ENCODE results near the gene SALL3.

Gene SALL3

GRCh38 chr18:79000997-79001396 is 21.4 kb downstream of the SALL3 start:
- H4K91ac ChIP-seq (ENCODE audit: low read length): no peak overlapping the region
- no peak overlapping the region for H3K23ac ChIP-seq (ENCODE audit: low read length in 2 of 2)
- no peak overlapping the region for H2AFZ ChIP-seq (ENCODE audit: low read depth, low read length)
- H2BK120ac ChIP-seq (ENCODE audit: low read depth, low read length): no peak overlapping the region
- peaks cover 2% of the 10 kb centered on the region for H3K4me1 ChIP-seq (ENCODE audit: control insufficient read depth, insufficient read depth, low read depth, low read length)
- no peaks in the 10 kb centered on the region for H3K27me3 ChIP-seq (ENCODE audit: control insufficient read depth in 1 of 2, insufficient read depth in 1 of 2, low read length in 2 of 2)
- H3K36me3 ChIP-seq (ENCODE audit: control insufficient read depth in 1 of 2, insufficient read depth in 2 of 2, low read depth in 1 of 2, low read length in 2 of 2): peaks cover 0 to 1% of the 10 kb centered on the region in 2 experiments
- no peak overlapping the region for H3K4me2 ChIP-seq (ENCODE audit: low read length, poor library complexity, severe bottlenecking)
- no peak overlapping the region for H3K4ac ChIP-seq (ENCODE audit: low read depth in 1 of 2, low read length in 2 of 2)
- no peak overlapping the region for H3K27ac ChIP-seq (ENCODE audit: low read length, poor library complexity, severe bottlenecking)
- H2BK12ac ChIP-seq (ENCODE audit: low read length in 2 of 2): no peak overlapping the region
- WGBS: 93% methylated on average over 13 of the region's 13 CpGs
- no peak overlapping the region for H2AK5ac ChIP-seq (ENCODE audit: low read length, severe bottlenecking)
- H2BK5ac ChIP-seq (ENCODE audit: low read depth, low read length, poor library complexity, severe bottlenecking): no peak overlapping the region
- no peak for DNase-seq
- no peaks in the 10 kb centered on the region for H3K79me1 ChIP-seq (replicated peaks; ENCODE audit: low read length, poor library complexity, severe bottlenecking)
- H3K14ac ChIP-seq (ENCODE audit: low read length in 2 of 2): no peak overlapping the region
- no peak overlapping the region for H2BK15ac ChIP-seq (ENCODE audit: low read depth, poor library complexity, severe bottlenecking)
- no peak overlapping the region for H3K9ac ChIP-seq (ENCODE audit: low read length)
- H3K4me3 ChIP-seq (ENCODE audit: insufficient read depth in 1 of 2, low read depth in 1 of 2, low read length in 2 of 2): no peak overlapping the region
- no peak overlapping the region for H4K8ac ChIP-seq (ENCODE audit: low read length)
- no peak overlapping the region for H3K18ac ChIP-seq (ENCODE audit: low read depth in 1 of 2, low read length in 2 of 2)
- H3K9me3 ChIP-seq (ENCODE audit: control insufficient read depth, low read length): no peaks in the 10 kb centered on the region

GRCh38 chr18:79005653-79006052 is 26.0 kb downstream of the SALL3 start:
- Histone ChIP-seq H3K4me2 (ENCODE audit: low read length, poor library complexity, severe bottlenecking) (no peak overlapping the region), H2BK5ac (ENCODE audit: low read depth, low read length, poor library complexity, severe bottlenecking) (no peak overlapping the region), H3K36me3 (ENCODE audit: control insufficient read depth in 1 of 2, insufficient read depth in 2 of 2, low read depth in 1 of 2, low read length in 2 of 2) (peaks cover 0 to 4% of the 10 kb centered on the region in 2 experiments), H4K8ac (ENCODE audit: low read length) (no peak overlapping the region), H3K9me3 (ENCODE audit: control insufficient read depth, low read length) (no peaks in the 10 kb centered on the region), H3K18ac (ENCODE audit: low read depth in 1 of 2, low read length in 2 of 2) (no peak overlapping the region), H2BK15ac (ENCODE audit: low read depth, poor library complexity, severe bottlenecking) (no peak overlapping the region), H3K27ac (ENCODE audit: low read length, poor library complexity, severe bottlenecking) (no peak overlapping the region), H3K79me1 (replicated peaks; ENCODE audit: low read length, poor library complexity, severe bottlenecking) (no peaks in the 10 kb centered on the region), H3K27me3 (ENCODE audit: control insufficient read depth in 1 of 2, insufficient read depth in 1 of 2, low read length in 2 of 2) (no peaks in the 10 kb centered on the region), H2AK5ac (ENCODE audit: low read length, severe bottlenecking) (no peak overlapping the region), H3K14ac (ENCODE audit: low read length in 2 of 2) (no peak overlapping the region), H3K4ac (ENCODE audit: low read depth in 1 of 2, low read length in 2 of 2) (no peak overlapping the region), H3K23ac (ENCODE audit: low read length in 2 of 2) (no peak overlapping the region), H3K4me3 (ENCODE audit: insufficient read depth in 1 of 2, low read depth in 1 of 2, low read length in 2 of 2) (no peak overlapping the region), H3K4me1 (ENCODE audit: control insufficient read depth, insufficient read depth, low read depth, low read length) (peaks cover 3% of the 10 kb centered on the region), H2BK120ac (ENCODE audit: low read depth, low read length) (no peak overlapping the region), H2BK12ac (ENCODE audit: low read length in 2 of 2) (no peak overlapping the region), H4K91ac (ENCODE audit: low read length) (no peak overlapping the region), H3K9ac (ENCODE audit: low read length) (no peak overlapping the region), H2AFZ (ENCODE audit: low read depth, low read length) (no peak overlapping the region)
- DNase-seq: no peak
- 92% methylated on average over 28 of the region's 28 CpGs for WGBS

GRCh38 chr18:79006106-79006795 is 26.6 kb downstream of the SALL3 start:
- Histone ChIP-seq H3K23ac (ENCODE audit: low read length in 2 of 2) (no peak overlapping the region), H2BK15ac (ENCODE audit: low read depth, poor library complexity, severe bottlenecking) (no peak overlapping the region), H4K91ac (ENCODE audit: low read length) (no peak overlapping the region), H3K27ac (ENCODE audit: low read length, poor library complexity, severe bottlenecking) (no peak overlapping the region), H3K14ac (ENCODE audit: low read length in 2 of 2) (no peak overlapping the region), H3K4me2 (ENCODE audit: low read length, poor library complexity, severe bottlenecking) (no peak overlapping the region), H3K4me3 (ENCODE audit: insufficient read depth in 1 of 2, low read depth in 1 of 2, low read length in 2 of 2) (no peak overlapping the region), H3K27me3 (ENCODE audit: control insufficient read depth in 1 of 2, insufficient read depth in 1 of 2, low read length in 2 of 2) (no peaks in the 10 kb centered on the region), H3K36me3 (ENCODE audit: control insufficient read depth in 1 of 2, insufficient read depth in 2 of 2, low read depth in 1 of 2, low read length in 2 of 2) (peaks cover 0 to 4% of the 10 kb centered on the region in 2 experiments), H2BK5ac (ENCODE audit: low read depth, low read length, poor library complexity, severe bottlenecking) (no peak overlapping the region), H3K4ac (ENCODE audit: low read depth in 1 of 2, low read length in 2 of 2) (no peak overlapping the region), H3K9ac (ENCODE audit: low read length) (no peak overlapping the region), H3K18ac (ENCODE audit: low read depth in 1 of 2, low read length in 2 of 2) (no peak overlapping the region), H2BK120ac (ENCODE audit: low read depth, low read length) (no peak overlapping the region), H2AK5ac (ENCODE audit: low read length, severe bottlenecking) (no peak overlapping the region), H2AFZ (ENCODE audit: low read depth, low read length) (no peak overlapping the region), H3K9me3 (ENCODE audit: control insufficient read depth, low read length) (no peaks in the 10 kb centered on the region), H4K8ac (ENCODE audit: low read length) (no peak overlapping the region), H3K79me1 (replicated peaks; ENCODE audit: low read length, poor library complexity, severe bottlenecking) (no peaks in the 10 kb centered on the region), H2BK12ac (ENCODE audit: low read length in 2 of 2) (no peak overlapping the region), H3K4me1 (ENCODE audit: control insufficient read depth, insufficient read depth, low read depth, low read length) (peaks cover 3% of the 10 kb centered on the region)
- 96% methylated on average over 61 of the region's 67 CpGs for WGBS
- DNase-seq: no peak

- Histone ChIP-seq H3K14ac (ENCODE audit: low read length in 2 of 2) (no peak overlapping the region), H3K4me1 (ENCODE audit: control insufficient read depth, insufficient read depth, low read depth, low read length) (peaks cover 3% of the 10 kb centered on the region), H2BK12ac (ENCODE audit: low read length in 2 of 2) (no peak overlapping the region), H2AK5ac (ENCODE audit: low read length, severe bottlenecking) (no peak overlapping the region), H4K8ac (ENCODE audit: low read length) (no peak overlapping the region), H3K9ac (ENCODE audit: low read length) (no peak overlapping the region), H3K36me3 (ENCODE audit: control insufficient read depth in 1 of 2, insufficient read depth in 2 of 2, low read depth in 1 of 2, low read length in 2 of 2) (peaks cover 0 to 4% of the 10 kb centered on the region in 2 experiments), H2AFZ (ENCODE audit: low read depth, low read length) (no peak overlapping the region), H3K4me3 (ENCODE audit: insufficient read depth in 1 of 2, low read depth in 1 of 2, low read length in 2 of 2) (no peak overlapping the region), H3K27ac (ENCODE audit: low read length, poor library complexity, severe bottlenecking) (no peak overlapping the region), H3K27me3 (ENCODE audit: control insufficient read depth in 1 of 2, insufficient read depth in 1 of 2, low read length in 2 of 2) (no peaks in the 10 kb centered on the region), H3K4me2 (ENCODE audit: low read length, poor library complexity, severe bottlenecking) (no peak overlapping the region), H2BK15ac (ENCODE audit: low read depth, poor library complexity, severe bottlenecking) (no peak overlapping the region), H3K18ac (ENCODE audit: low read depth in 1 of 2, low read length in 2 of 2) (no peak overlapping the region), H3K79me1 (replicated peaks; ENCODE audit: low read length, poor library complexity, severe bottlenecking) (no peaks in the 10 kb centered on the region), H2BK5ac (ENCODE audit: low read depth, low read length, poor library complexity, severe bottlenecking) (no peak overlapping the region), H3K23ac (ENCODE audit: low read length in 2 of 2) (no peak overlapping the region), H2BK120ac (ENCODE audit: low read depth, low read length) (no peak overlapping the region), H3K9me3 (ENCODE audit: control insufficient read depth, low read length) (no peaks in the 10 kb centered on the region), H4K91ac (ENCODE audit: low read length) (no peak overlapping the region), H3K4ac (ENCODE audit: low read depth in 1 of 2, low read length in 2 of 2) (no peak overlapping the region)
- WGBS: 83% methylated on average over 9 of the region's 9 CpGs
- DNase-seq: no peak
These were observed 27.8 kb downstream of the SALL3 start for GRCh38 chr18:79007440-79007839.

Data from mesenchymal stem cell (in vitro differentiated cells and primary cell).